Choroid plexus epithelial cell (primary cell): ENCODE results near the gene MRPL49.

ENCODE experiments used
- DNase-seq: peaks from one replicate; pipeline ENCODE4 v3.0.0-alpha.2; 2010; ENCODE audit warnings: low read depth
- H3K4me3 ChIP-seq: 2 replicates; pipeline ENCODE4 v1.5.1; 2011; ENCODE audit warnings: low read depth, mild to moderate bottlenecking, control low read depth, low read length, moderate library complexity
- CTCF ChIP-seq: conservative IDR thresholded peaks from 2 replicates; pipeline ENCODE4 v1.5.1; 2011; ENCODE audit warnings: low read depth, mild to moderate bottlenecking, control low read depth, inconsistent platforms, low read length, moderate library complexity

MRPL49 gene

GRCh38 chr11:65083834-65084597 is 38.1 kb upstream of the MRPL49 start, which contains the start of the genes CDCA5 and ZFPL1:
Gene CDCA5 (minus strand): TSS chr11:65084040. CDS start chr11:65083978, 62 bp downstream.
Gene ZFPL1 (plus strand): TSS chr11:65084222. CDS start chr11:65084699, 477 bp downstream.
- peak; percentile 22 for TF ChIP-seq CTCF
- DNase-seq: peak; percentile 97
- peak within 1 kb of the TSS; percentile 93 for H3K4me3 ChIP-seq

DNA sequence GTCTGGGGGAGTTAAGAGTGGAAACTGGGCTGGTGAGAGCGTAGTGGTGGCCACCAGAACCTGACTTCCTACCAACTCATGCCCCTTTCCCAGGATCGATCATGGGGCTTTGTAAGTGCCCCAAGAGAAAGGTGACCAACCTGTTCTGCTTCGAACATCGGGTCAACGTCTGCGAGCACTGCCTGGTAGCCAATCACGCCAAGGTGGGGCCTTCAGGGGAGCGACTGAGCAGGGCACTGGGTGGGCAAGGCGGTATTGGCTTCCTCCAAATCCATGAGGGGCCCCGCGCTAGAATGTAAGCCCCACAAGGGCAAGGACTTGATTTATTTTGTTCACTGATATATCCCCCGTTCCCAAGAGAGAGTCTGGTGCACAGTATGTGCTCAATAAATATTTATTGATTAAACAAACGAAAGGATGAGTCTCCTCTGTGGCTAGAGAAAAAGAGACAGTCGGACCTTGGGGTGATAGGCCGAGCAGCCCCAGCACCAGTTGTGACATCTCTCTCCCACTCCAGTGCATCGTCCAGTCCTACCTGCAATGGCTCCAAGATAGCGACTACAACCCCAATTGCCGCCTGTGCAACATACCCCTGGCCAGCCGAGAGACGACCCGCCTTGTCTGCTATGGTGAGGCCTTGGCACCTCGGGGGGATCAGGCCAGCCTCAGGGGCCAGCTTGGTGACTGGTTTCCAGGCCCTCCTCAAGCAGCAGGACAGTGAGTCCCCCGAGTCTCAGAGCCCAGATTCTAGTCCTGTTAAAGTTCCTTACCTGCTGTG is 37.3 kb upstream of the MRPL49 start:
- DNase-seq: no peak
- H3K4me3 ChIP-seq: peak overlapping the region; percentile 93
- no peak for TF ChIP-seq CTCF

- no peak overlapping the region for H3K4me3 ChIP-seq
- DNase-seq: no peak
- TF ChIP-seq CTCF: no peak
Measured at GRCh38 chr11:65085446-65085845, 36.7 kb upstream of the MRPL49 start.

DNA sequence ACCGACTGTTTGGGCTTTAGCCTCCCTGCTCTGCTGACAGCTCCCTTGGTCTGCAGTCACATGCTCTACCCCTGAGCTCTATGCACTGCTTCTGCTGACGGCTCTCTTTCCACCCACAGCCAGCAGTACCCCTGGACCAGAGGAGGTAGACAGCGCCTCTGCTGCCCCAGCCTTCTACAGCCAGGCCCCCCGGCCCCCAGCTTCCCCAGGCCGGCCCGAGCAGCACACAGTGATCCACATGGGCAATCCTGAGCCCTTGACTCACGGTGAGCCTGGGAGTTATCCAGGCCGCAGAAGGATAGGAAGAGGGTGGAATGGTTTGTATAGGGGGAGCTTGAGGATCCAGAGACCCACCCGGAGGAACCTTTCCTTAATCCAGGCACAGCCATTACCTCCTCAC is 35.3 kb upstream of the MRPL49 start:
- DNase-seq: no peak
- TF ChIP-seq CTCF: no peak
- no peak overlapping the region for H3K4me3 ChIP-seq

- no peak for TF ChIP-seq CTCF
- no peak for DNase-seq
- no peak overlapping the region for H3K4me3 ChIP-seq
Measured at GRCh38 chr11:65087216-65087615, 34.9 kb upstream of the MRPL49 start.

DNA sequence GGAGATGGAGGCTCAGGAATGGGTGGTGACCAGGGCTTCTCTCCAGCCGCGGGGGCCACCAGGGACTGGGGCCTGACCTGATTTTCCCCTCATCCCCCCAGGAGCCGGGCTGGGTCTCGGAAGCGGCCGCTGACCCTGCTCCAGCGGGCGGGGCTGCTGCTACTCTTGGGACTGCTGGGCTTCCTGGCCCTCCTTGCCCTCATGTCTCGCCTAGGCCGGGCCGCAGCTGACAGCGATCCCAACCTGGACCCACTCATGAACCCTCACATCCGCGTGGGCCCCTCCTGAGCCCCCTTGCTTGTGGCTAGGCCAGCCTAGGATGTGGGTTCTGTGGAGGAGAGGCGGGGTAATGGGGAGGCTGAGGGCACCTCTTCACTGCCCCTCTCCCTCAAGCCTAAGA is 34.3 kb upstream of the MRPL49 start:
- no peak overlapping the region for H3K4me3 ChIP-seq
- DNase-seq: no peak
- no peak for TF ChIP-seq CTCF
